H1 (cell line): Measurements from ENCODE around the gene RMDN2.
"Not testable (repeated sequence)": the region's sequence is repeated elsewhere in the genome, so short reads cannot be mapped to it uniquely, and the experiment has no call there.

ENCODE experiments used
- BACH1 ChIP-seq: IDR thresholded peaks from 2 replicates; pipeline ENCODE4 v1.6.1; 2012; ENCODE audit warnings: low read length, improper control_type of control experiment
- POLR2AphosphoS5 ChIP-seq: IDR thresholded peaks from 2 replicates; pipeline ENCODE4 v1.6.1; 2011; ENCODE audit warnings: low read depth, low read length
- RAD21 ChIP-seq, 2 experiments: IDR thresholded peaks in 1 of 2; conservative IDR thresholded peaks in 1 of 2; 2 replicates each; pipeline ENCODE4 v1.6.1; 2011; ENCODE audit warnings: low read depth in 2 of 2, low read length in 2 of 2, improper control_type of control experiment in 1 of 2, inconsistent platforms in 1 of 2, mild to moderate bottlenecking in 1 of 2, moderate library complexity in 1 of 2
- RXRA ChIP-seq: IDR thresholded peaks from 2 replicates; pipeline ENCODE4 v1.6.1; 2011; ENCODE audit warnings: low read depth, mild to moderate bottlenecking, low read length, moderate library complexity; ENCODE audit not compliant: insufficient read depth
- SRF ChIP-seq: IDR thresholded peaks from 2 replicates; pipeline ENCODE4 v1.6.1; 2011; ENCODE audit warnings: mild to moderate bottlenecking, low read depth, low read length, moderate library complexity
- YY1 ChIP-seq: IDR thresholded peaks from 2 replicates; pipeline ENCODE4 v1.6.1; 2011; ENCODE audit warnings: low read depth, mild to moderate bottlenecking, low read length
- TF ChIP-seq, protein P1 (sequence below): IDR thresholded peaks from 2 replicates; pipeline ENCODE4 v1.6.1; 2012; ENCODE audit warnings: inconsistent platforms
- TF ChIP-seq, protein P2 (sequence below), 3 experiments: IDR thresholded peaks; 1 replicate in 2 of 3; 2 replicates in 1 of 3; pipeline versions ENCODE4 v1.5.1 to v1.6.1; 2011; ENCODE audit warnings: low read length in 3 of 3, mild to moderate bottlenecking in 3 of 3, inconsistent platforms in 2 of 3, low read depth in 1 of 3, moderate library complexity in 1 of 3; ENCODE audit not compliant: insufficient read depth in 1 of 3; ENCODE audit errors: control extremely low read depth in 1 of 3

DNA sequence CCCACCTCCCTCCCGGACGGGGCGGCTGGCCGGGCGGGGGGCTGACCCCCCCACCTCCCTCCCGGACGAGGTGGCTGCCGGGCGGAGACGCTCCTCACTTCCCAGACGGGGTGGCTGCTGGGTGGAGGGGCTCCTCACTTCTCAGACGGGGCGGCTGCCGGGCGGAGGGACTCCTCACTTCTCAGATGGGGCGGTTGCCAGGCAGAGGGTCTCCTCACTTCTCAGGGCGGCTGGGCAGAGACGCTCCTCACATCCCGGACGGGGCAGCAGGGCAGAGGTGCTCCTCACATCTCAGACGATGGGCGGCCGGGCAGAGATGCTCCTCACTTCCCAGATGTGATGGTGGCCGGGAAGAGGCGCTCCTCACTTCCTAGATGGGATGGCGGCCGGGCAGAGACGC, 7.8 kb downstream of the RMDN2 start:
- TF ChIP-seq, protein P1, sequence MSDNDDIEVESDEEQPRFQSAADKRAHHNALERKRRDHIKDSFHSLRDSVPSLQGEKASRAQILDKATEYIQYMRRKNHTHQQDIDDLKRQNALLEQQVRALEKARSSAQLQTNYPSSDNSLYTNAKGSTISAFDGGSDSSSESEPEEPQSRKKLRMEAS = not testable (repeated sequence)
- TF ChIP-seq POLR2AphosphoS5; SRF; BACH1; YY1; RAD21 (IDR thresholded peaks at IDR 0.05 in 1 of 2, conservative IDR thresholded peaks at IDR 0.05 in 1 of 2; ENCODE audit: low read depth in 2 of 2, low read length in 2 of 2); RXRA: not testable (repeated sequence)
- TF ChIP-seq, protein P2, sequence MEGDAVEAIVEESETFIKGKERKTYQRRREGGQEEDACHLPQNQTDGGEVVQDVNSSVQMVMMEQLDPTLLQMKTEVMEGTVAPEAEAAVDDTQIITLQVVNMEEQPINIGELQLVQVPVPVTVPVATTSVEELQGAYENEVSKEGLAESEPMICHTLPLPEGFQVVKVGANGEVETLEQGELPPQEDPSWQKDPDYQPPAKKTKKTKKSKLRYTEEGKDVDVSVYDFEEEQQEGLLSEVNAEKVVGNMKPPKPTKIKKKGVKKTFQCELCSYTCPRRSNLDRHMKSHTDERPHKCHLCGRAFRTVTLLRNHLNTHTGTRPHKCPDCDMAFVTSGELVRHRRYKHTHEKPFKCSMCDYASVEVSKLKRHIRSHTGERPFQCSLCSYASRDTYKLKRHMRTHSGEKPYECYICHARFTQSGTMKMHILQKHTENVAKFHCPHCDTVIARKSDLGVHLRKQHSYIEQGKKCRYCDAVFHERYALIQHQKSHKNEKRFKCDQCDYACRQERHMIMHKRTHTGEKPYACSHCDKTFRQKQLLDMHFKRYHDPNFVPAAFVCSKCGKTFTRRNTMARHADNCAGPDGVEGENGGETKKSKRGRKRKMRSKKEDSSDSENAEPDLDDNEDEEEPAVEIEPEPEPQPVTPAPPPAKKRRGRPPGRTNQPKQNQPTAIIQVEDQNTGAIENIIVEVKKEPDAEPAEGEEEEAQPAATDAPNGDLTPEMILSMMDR (IDR thresholded peaks at IDR 0.05; ENCODE audit: control extremely low read depth in 1 of 3, insufficient read depth in 1 of 3, low read depth in 1 of 3, low read length in 3 of 3) = not testable (repeated sequence)
